ENCODE results near the gene USP5.
"Not testable (repeated sequence)": the region's sequence is repeated elsewhere in the genome, so short reads cannot be mapped to it uniquely, and the experiment has no call there.

The USP5 gene

GRCh38 chr12:6861391-6861790 is 9.4 kb downstream of the USP5 start:
- H3K4me3 ChIP-seq (ENCODE audit: low read depth, low read length) = no peak overlapping the region

DNA sequence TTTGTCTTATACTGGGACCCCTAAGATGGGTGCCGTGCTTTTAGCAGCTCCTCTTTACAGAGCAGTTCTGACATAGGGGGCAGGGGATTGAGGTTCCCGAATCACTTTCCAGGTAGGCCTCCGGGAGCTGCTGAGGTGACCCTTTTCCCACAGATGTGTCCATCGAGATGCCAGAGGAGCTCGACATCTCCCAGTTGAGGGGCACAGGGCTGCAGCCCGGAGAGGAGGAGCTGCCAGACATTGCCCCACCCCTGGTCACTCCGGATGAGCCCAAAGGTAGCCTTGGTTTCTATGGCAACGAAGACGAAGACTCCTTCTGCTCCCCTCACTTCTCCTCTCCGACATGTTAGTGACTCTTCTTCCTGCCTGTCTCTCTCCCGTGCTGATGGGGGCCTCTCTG is 11.1 kb downstream of the USP5 start:
- no peak overlapping the region for H3K4me3 ChIP-seq (ENCODE audit: low read depth, low read length)

DNA sequence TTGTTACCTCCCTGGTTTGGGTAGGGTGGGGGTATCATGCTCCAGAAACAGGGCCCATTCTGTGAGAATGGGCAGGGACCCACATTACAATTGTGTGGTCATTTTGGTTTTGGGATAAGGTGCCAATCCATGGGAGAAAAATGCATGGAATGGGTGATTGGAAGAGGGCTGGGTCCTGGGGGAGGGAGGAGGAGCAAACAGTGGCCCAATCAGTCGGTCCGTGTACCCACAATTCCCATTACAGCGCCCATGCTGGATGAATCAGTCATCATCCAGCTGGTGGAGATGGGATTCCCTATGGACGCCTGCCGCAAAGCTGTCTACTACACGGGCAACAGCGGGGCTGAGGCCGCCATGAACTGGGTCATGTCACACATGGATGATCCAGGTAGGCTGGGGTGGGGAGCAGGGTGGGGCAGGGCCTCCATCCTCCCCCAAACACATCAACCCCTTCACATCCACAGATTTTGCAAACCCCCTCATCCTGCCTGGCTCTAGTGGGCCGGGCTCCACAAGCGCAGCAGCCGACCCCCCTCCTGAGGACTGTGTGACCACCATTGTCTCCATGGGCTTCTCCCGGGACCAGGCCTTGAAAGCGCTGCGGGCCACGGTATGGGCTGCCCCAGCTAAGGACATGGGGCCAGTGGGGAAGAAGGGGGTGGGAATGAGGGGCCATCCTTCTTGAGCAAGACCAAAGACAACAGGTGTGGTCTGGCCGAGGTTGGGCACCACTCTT is 11.8 kb downstream of the USP5 start:
- H3K4me3 ChIP-seq (ENCODE audit: low read depth, low read length) = no peak overlapping the region

GRCh38 chr12:6865307-6865706 is 13.4 kb downstream of the USP5 start:
- H3K4me3 ChIP-seq (ENCODE audit: low read depth, low read length) = not testable (repeated sequence)

DNA sequence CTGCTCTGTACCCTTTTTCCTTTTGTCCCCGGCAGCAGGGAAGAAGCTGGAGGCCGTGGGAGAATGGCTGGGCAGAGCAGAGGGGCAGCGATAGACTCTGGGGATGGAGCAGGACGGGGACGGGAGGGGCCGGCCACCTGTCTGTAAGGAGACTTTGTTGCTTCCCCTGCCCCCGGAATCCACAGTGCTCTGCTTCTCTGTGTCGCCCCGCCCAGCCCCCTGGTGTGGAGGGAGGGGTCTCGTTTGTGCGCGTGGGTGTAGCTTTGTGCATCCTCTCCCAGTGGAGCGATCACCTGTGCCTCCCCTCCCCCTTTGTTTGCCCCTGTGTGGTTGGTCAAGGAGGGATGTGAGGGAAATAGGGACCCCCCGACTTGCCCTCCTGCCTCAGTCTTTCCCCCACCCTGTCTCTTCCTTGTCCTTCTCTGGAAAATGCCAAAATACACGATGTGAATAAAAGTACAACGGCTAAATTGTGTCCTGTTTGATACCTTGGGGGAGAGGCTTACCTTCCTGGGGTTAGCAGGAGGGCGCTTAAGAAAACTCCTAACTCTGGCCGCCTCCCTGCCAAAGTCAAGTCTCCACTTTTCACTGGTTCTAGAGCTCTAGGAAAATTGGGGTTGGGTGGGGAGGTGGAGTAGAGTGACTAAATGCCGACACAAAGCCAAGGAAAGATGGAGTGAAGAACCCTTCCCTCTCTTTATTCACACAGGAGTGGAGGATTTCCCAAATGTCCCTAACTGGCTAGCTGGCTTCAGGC is 14.4 kb downstream of the USP5 start:
- peak overlapping the region; percentile 54 for H3K4me3 ChIP-seq (ENCODE audit: low read depth, low read length)

GRCh38 chr12:6866920-6867412 is 15.0 kb downstream of the USP5 start:
- peak overlapping the region; percentile 54 for H3K4me3 ChIP-seq (ENCODE audit: low read depth, low read length)

DNA sequence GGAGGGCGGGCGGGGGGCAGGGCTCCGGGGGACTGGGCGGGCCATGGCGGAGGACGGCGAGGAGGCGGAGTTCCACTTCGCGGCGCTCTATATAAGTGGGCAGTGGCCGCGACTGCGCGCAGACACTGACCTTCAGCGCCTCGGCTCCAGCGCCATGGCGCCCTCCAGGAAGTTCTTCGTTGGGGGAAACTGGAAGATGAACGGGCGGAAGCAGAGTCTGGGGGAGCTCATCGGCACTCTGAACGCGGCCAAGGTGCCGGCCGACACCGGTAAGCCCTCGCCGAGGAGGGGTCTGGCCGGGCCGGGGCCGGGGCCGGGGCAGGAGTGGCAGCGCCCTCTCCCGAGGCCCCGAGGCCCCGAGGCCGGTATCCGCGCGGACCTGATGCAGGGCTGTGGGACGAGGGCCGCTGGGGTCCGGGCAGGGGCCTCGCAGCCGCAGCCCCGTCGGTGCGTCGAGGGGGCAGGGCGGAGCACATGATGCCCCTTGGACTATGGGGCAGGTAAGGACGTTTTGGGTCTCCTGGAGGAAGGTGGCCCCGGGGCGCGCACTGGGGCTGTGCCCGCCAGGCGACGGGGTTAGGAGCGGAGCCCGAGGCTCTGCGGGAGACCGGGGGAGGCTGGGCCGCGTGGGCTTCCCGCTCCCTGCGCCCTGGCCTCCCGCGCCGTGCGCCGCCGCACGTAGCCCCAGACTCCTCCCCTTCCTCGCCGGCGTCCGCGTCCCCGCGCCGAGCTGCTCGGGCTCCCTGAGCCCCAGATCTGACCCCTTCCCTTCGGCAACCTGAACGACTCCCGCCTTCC is 15.7 kb downstream of the USP5 start, which contains the start of gene TPI1:
TSS of gene TPI1 (plus strand) at position 119 of the 798 bp plus-strand sequence. CDS start at position 155, 36 bp downstream.
- H3K4me3 ChIP-seq (ENCODE audit: low read depth, low read length) = peak within 1 kb of the TSS; percentile 98

- peak overlapping the region; percentile 98 for H3K4me3 ChIP-seq (ENCODE audit: low read depth, low read length)
These were observed 16.5 kb downstream of the USP5 start for GRCh38 chr12:6868211-6869048.

DNA sequence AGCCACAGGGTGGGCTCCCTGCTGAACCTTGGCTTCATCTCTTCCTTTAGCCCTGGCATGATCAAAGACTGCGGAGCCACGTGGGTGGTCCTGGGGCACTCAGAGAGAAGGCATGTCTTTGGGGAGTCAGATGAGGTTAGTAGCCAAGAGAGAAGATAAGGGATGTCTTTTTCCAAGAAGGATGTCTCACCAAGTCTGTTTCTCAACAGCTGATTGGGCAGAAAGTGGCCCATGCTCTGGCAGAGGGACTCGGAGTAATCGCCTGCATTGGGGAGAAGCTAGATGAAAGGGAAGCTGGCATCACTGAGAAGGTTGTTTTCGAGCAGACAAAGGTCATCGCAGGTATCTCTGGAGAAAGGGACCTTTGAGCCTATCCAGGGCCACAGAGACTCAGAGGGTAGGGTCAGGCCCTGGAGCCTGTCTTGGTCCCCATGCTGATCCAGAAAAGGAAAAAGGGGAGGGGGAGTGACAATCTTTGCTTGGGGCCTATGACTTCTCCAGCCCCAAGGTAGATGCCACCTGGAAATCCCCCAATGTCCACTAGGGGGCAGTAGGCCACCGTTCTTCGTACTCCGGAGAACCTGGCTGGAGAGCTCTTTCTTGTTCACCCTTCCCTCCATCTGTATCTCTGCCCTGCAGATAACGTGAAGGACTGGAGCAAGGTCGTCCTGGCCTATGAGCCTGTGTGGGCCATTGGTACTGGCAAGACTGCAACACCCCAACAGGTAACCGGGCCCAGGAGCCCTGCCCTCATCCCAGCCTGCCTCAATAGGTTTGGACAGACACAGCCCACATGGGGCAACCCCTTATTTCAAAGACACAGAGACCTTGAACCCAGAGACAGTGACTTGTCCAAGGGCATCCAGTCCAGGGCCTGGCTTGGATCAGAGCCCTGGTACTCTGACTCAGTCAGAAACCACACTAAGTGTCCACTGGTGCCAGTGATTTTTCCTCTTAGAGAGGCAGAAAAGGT is 17.4 kb downstream of the USP5 start:
- peak overlapping the region; percentile 98 for H3K4me3 ChIP-seq (ENCODE audit: low read depth, low read length)

DNA sequence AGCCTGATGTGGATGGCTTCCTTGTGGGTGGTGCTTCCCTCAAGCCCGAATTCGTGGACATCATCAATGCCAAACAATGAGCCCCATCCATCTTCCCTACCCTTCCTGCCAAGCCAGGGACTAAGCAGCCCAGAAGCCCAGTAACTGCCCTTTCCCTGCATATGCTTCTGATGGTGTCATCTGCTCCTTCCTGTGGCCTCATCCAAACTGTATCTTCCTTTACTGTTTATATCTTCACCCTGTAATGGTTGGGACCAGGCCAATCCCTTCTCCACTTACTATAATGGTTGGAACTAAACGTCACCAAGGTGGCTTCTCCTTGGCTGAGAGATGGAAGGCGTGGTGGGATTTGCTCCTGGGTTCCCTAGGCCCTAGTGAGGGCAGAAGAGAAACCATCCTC is 18.4 kb downstream of the USP5 start:
- H3K4me3 ChIP-seq (ENCODE audit: low read depth, low read length) = not testable (repeated sequence)

DNA sequence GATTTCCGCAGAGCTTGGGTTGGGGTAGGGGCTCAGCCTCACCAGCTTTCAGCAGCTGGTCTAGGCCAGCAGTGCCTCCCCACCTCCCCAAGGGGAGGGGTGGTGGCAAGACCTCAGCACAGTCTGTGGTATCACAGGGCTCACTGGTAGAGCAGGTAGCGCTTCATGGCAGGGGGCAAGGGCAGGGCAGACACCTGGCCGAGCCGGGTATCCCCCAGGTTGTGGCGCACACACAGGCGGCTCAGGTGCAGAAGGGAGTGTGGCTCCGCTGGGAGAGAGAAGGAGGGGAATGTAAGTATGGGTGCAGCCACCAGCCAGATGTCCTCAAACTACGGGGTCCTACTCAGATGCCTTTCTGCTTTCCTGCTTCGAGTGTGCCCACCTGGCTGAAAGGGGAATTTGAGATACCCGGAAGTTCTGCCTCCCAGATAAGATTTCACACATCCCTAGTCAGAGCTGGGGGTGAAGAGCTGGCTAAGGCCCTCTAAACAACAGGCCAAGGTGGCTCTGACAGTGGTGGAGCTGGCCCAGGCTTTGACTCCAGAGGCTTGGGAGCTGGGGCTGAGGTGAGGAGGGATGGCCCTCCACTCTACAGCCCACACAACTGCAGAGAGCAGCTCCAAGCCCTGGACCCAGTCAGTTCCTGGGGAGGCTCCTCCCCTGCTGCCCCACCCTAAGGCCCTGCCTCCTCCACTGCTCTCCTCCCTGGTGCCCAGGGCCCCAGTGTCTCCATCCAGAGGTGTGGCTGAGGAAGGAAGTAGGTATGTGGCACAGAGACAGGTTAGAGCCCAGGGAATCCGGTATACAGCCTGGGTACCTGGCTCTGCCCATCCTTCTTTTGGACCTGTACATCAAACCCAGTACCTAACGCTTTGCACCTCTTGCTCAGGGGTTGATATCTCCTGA is 19.4 kb downstream of the USP5 start:
- H3K4me3 ChIP-seq (ENCODE audit: low read depth, low read length) = peak overlapping the region; percentile 77

- peak overlapping the region; percentile 77 for H3K4me3 ChIP-seq (ENCODE audit: low read depth, low read length)
These were observed 20.4 kb downstream of the USP5 start for GRCh38 chr12:6872073-6873048.

GRCh38 chr12:6873094-6874014 is 21.4 kb downstream of the USP5 start, which contains the start of gene SPSB2:
Gene SPSB2 (minus strand): TSS chr12:6873303. CDS start chr12:6872901, 402 bp downstream.
- H3K4me3 ChIP-seq (ENCODE audit: low read depth, low read length) = peak within 1 kb of the TSS; percentile 77

GRCh38 chr12:6874015-6874368 is 22.0 kb downstream of the USP5 start:
- peak overlapping the region; percentile 39 for H3K4me3 ChIP-seq (ENCODE audit: low read depth, low read length)

- H3K4me3 ChIP-seq (ENCODE audit: low read depth, low read length) = not testable (repeated sequence)
These were observed 27.9 kb downstream of the USP5 start for GRCh38 chr12:6879824-6880223.

GRCh38 chr12:6883252-6883651 is 31.3 kb downstream of the USP5 start:
- H3K4me3 ChIP-seq (ENCODE audit: low read depth, low read length) = no peak overlapping the region

Data from iPS-11a (cell line).